ENCODE results near the gene CARD11.

DNA sequence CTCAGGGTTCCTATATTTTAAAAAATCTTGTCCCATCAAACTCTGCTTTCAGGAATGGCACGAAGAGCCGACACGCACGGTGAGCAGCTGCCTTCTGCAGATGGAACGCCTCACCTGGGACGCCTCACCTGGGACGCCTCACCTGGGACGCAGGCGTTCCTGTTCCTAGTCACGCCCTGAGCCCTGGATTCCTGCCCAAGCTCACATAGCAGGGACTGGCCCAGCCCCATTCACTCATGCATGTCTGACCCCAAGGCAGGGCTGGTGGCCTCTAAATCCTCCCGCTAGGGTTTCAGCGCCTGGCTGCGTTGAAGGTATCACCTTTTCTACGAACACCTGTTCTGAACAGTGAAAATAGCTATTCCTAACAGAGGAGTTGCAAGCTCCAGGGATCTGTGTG lies 49.8 kb downstream of the CARD11 start:
- TF ChIP-seq ZFP30 (CRISPR knock-in tag; IDR thresholded peaks at IDR 0.05) (no peak), TCF4 (CRISPR knock-in tag; IDR thresholded peaks at IDR 0.05; ENCODE audit: borderline replicate concordance) (no peak), ZNF565 (CRISPR knock-in tag; conservative IDR thresholded peaks at IDR 0.05; ENCODE audit: low read depth) (no peak), TOX (CRISPR knock-in tag; IDR thresholded peaks at IDR 0.05; ENCODE audit: borderline replicate concordance) (no peak)
- TF ChIP-seq, protein P1, sequence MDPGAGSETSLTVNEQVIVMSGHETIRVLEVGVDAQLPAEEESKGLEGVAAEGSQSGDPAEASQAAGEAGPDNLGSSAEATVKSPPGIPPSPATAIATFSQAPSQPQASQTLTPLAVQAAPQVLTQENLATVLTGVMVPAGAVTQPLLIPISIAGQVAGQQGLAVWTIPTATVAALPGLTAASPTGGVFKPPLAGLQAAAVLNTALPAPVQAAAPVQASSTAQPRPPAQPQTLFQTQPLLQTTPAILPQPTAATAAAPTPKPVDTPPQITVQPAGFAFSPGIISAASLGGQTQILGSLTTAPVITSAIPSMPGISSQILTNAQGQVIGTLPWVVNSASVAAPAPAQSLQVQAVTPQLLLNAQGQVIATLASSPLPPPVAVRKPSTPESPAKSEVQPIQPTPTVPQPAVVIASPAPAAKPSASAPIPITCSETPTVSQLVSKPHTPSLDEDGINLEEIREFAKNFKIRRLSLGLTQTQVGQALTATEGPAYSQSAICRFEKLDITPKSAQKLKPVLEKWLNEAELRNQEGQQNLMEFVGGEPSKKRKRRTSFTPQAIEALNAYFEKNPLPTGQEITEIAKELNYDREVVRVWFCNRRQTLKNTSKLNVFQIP (CRISPR knock-in tag; IDR thresholded peaks at IDR 0.05; ENCODE audit: borderline replicate concordance, low read depth): no peak

Measured in SK-N-SH treated with all-trans-retinoic acid at 6 μM for 48 hours (cell line).